Astrocyte of the cerebellum (primary cell): ENCODE measurements around the gene NOL3.

Experiments used
- DNase-seq: peaks from one replicate; pipeline ENCODE4 v3.0.0-alpha.2; 2011; ENCODE audit warnings: low read depth
- H3K4me3 ChIP-seq: 2 replicates; pipeline ENCODE4 v1.5.1; 2011; ENCODE audit warnings: mild to moderate bottlenecking, low read depth, low read length, moderate library complexity
- in situ Hi-C: cut with HindIII; loops from 2 replicates; pipeline ENCODE4 v1.10.0; 2017; ENCODE audit warnings: low sequenced_read_pairs
- TF ChIP-seq, protein P1 (sequence below): IDR thresholded peaks from 2 replicates; pipeline ENCODE4 v1.5.1; 2012; ENCODE audit warnings: low read length, low read depth, moderate library complexity, mild to moderate bottlenecking; ENCODE audit errors: missing control alignments

Gene NOL3

DNA sequence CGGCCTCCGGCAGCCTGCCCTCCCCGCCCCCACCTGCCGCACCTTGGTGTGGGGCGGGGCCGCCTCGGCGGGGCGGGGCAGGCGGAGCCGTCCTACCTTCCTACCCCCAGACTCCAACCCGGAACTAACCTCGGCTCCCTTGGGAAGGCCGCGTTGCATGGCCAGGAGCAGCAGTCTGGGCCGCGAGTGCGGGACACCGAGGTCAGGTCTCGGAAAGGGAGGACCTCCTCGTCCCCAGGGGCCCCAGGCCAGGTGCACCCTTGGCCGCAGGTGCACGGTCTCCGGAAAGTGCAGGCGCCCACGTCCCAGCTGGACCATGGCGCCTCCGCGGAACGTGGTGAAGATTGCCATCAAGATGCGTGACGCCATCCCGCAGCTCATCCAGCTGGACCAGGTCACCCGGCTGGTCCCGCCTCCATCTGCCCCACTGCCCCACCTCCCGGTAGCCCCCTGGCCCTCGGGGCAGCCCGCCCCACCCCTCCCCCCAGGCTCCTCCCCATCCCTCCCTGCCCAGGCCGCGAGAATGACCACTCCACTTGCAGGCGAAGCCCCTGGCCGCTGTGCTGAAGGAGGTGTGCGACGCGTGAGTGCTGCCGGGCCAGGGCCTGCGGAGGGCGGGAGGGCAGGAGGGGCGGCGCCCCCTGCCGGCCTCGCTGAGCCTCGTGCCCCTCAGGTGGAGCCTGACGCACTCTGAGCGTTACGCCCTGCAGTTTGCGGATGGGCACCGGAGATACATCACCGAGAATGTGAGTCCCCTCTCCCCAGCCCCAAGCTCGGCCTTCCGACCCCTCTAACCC is 28.9 kb downstream of the NOL3 start, which contains the start of gene ELMO3:
Gene ELMO3, plus strand, starts transcription at position 121 of the 797 bp plus-strand sequence. Its CDS starts 196 bp downstream, at position 317.
- no peak within 1 kb of the TSS for H3K4me3 ChIP-seq
- TF ChIP-seq, protein P1, sequence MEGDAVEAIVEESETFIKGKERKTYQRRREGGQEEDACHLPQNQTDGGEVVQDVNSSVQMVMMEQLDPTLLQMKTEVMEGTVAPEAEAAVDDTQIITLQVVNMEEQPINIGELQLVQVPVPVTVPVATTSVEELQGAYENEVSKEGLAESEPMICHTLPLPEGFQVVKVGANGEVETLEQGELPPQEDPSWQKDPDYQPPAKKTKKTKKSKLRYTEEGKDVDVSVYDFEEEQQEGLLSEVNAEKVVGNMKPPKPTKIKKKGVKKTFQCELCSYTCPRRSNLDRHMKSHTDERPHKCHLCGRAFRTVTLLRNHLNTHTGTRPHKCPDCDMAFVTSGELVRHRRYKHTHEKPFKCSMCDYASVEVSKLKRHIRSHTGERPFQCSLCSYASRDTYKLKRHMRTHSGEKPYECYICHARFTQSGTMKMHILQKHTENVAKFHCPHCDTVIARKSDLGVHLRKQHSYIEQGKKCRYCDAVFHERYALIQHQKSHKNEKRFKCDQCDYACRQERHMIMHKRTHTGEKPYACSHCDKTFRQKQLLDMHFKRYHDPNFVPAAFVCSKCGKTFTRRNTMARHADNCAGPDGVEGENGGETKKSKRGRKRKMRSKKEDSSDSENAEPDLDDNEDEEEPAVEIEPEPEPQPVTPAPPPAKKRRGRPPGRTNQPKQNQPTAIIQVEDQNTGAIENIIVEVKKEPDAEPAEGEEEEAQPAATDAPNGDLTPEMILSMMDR: peak; percentile 34
- no peak for DNase-seq
- in situ Hi-C loops: no loop called here

DNA sequence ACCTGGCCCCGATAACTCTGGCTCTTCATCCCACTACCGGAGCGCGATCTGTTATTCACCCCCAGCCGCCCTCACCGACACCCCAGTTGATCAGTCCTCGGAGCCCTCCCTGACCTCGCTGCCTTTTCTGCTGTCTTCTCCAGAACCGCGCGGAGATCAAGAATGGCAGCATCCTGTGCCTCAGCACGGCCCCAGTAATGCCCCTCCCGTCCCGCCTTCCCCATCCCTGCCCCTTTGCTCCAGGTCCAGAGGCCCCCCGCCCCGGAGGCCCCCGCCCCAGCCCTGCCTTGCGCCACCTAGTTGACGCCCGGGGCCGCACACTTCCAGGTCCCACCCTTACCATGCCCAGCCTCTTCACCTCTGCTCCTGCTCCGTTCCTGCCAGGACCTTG is 29.5 kb downstream of the NOL3 start:
- H3K4me3 ChIP-seq: no peak overlapping the region
- DNase-seq: no peak
- in situ Hi-C loops: no loop called here
- TF ChIP-seq, protein P1: no peak

DNA sequence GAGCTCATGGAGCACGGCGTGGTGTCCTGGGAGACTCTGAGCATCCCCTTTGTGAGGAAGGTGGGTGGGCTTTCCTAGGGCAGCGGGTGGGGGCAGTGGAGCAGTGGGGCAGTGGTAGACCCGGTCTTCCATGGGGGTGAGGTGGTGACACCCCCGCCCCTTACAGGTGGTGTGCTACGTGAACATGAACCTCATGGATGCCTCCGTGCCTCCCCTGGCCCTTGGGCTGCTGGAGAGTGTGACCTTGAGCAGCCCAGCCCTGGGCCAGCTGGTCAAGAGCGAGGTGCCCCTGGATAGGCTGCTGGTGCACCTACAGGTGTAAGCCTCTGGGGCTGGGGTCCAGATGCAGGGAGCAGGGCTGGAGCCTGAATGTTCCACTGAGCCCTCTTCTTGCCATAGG is 30.2 kb downstream of the NOL3 start:
- no peak for DNase-seq
- no peak overlapping the region for H3K4me3 ChIP-seq
- TF ChIP-seq, protein P1: no peak
- in situ Hi-C loops: no loop called here

DNA sequence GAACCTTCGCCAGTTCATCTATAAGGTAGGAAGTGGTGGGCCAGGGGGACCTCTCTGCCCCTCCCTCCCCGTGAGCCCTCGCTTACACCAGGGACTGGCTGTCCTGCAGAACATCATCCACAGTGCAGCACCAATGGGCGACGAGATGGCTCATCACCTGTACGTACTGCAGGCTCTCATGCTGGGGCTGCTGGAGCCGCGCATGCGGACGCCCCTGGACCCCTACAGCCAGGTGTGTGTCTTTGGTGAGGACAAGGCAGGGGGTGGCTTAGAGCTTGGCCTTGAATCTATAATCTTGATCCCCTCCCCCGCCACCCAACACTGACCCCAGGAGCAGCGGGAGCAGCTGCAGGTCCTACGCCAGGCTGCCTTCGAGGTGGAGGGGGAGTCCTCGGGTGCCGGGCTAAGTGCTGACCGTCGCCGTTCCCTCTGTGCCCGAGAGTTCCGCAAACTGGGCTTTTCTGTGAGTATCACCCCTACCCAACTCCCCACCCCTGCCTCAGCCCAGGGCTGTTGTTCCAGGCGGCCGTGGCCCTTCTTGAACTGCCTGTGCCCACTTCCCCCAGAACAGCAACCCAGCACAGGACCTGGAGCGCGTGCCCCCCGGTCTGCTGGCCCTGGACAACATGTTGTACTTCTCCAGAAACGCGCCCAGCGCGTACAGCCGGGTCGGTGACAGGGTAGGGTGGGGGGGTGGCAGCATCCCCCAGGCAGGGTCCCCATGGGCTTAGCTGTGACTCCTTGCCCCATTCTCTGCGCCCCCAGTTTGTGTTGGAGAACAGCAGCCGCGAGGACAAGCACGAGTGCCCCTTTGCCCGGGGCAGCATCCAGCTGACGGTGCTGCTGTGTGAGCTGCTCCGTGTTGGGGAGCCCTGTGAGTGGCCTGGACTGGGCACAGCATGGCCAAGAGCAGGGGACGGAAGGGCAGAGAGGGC is 31.3 kb downstream of the NOL3 start:
- DNase-seq: no peak
- TF ChIP-seq, protein P1: no peak
- in situ Hi-C loops: no loop called here
- H3K4me3 ChIP-seq: no peak overlapping the region

DNA sequence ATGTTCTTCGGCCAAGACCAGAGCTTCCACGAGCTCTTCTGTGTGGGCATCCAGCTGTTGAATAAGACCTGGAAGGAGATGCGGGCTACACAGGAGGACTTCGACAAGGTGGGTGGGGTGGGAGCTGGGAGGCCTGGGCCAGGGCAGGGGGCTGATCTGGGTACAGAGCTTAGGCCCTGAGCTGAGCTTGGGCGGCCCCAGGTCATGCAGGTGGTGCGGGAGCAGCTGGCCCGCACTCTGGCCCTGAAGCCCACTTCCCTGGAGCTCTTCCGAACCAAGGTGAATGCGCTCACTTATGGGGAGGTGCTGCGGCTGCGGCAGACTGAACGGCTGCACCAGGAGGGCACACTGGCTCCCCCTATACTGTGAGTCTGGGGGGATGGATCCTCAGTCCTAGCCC is 32.1 kb downstream of the NOL3 start:
- no peak overlapping the region for H3K4me3 ChIP-seq
- TF ChIP-seq, protein P1: no peak
- in situ Hi-C loops: no loop called here
- no peak for DNase-seq

DNA sequence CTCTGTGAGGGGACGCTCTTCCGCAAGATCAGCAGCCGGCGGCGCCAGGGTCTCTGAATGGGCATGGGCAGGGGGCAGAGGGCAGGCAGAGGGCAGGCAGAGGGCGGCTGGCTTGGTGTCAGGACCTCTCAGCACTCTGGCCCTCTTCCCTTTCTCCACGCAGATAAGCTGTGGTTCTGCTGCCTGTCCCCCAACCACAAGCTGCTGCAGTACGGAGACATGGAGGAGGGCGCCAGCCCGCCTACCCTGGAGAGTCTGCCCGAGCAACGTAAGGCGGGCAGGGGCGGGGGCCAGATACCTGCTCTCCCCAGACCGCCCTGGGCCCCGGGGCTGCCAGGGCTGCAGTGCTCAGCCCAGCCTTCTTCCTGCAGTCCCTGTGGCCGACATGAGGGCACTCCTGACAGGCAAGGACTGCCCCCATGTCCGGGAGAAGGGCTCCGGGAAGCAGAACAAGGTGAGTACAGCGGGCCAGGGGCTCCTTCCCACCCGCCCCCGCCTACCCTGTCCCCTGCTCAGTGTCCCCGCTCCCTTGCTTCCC is 32.7 kb downstream of the NOL3 start:
- TF ChIP-seq, protein P1: no peak
- no peak for DNase-seq
- in situ Hi-C loops: no loop called here
- no peak overlapping the region for H3K4me3 ChIP-seq
